IMR-90 (cell line): ENCODE data around the gene RMDN2. TPM values are rescaled to one million over a fixed set of nuclear protein-coding genes. Genes with fewer than 3 reads are reported as not detected.
A peak's percentile ranks its signal among the peaks of the same experiment; 100 is the strongest.

Experiments
- ATAC-seq: fragments of 200-7000 bp; cut with Tn5 transposase; 2 replicates; pipeline ENCODE4 v1.9.1; 2020; ENCODE audit warnings: low read depth, mild to moderate bottlenecking, moderate library complexity
- BruUV-seq: library from RNA; stranded (reverse); fragments of 400-500 nt; replicated peaks from 2 replicates; lab custom pipeline; 2021; lab: Mats Ljungman, UMichigan
- CTCF ChIA-PET: fragments of 300-600 bp; formaldehyde crosslinking; extraction: SDS; loops from one replicate; lab custom pipeline; 2021; ENCODE audit warnings: antibody characterized with exemption; lab: Yijun Ruan, JAX
- POLR2A ChIA-PET: fragments of 300-600 bp; sonication (Branson Sonifier 250); formaldehyde crosslinking; loops from one replicate; lab custom pipeline; 2022; ENCODE audit warnings: antibody characterized with exemption; ENCODE audit not compliant: unreplicated experiment; lab: Charles Lee
- DNase-seq: peaks from one replicate; pipeline ENCODE4 v3.0.0; 2013
- H2AFZ ChIP-seq: replicated peaks from 2 replicates; pipeline ENCODE3; 2013; ENCODE audit warnings: low read length, mild to moderate bottlenecking; ENCODE audit not compliant: poor library complexity
- H2AK5ac ChIP-seq: 2 replicates; pipeline ENCODE4 v1.6.1; 2013; ENCODE audit warnings: low read depth, low read length, inconsistent platforms
- H2AK9ac ChIP-seq: replicated peaks from 2 replicates; pipeline ENCODE3; 2013; ENCODE audit warnings: mild to moderate bottlenecking, low read depth, low read length, moderate library complexity; ENCODE audit not compliant: poor library complexity
- H2BK120ac ChIP-seq: 2 replicates; pipeline ENCODE4 v1.6.1; 2013; ENCODE audit warnings: low read depth, low read length, inconsistent platforms
- H2BK15ac ChIP-seq: 3 replicates; pipeline ENCODE4 v1.6.1; 2013; ENCODE audit warnings: low read depth, low read length, inconsistent platforms
- H2BK20ac ChIP-seq: 2 replicates; pipeline ENCODE4 v1.6.1; 2013; ENCODE audit warnings: low read depth, mild to moderate bottlenecking, inconsistent platforms, low read length, moderate library complexity
- H2BK5ac ChIP-seq: 2 replicates; pipeline ENCODE4 v1.6.1; 2013; ENCODE audit warnings: mild to moderate bottlenecking, low read depth, low read length, inconsistent platforms; ENCODE audit not compliant: poor library complexity, severe bottlenecking
- H3K14ac ChIP-seq: replicated peaks from 2 replicates; pipeline ENCODE4 v1.6.1; 2013; ENCODE audit warnings: low read depth, low read length, inconsistent platforms
- H3K18ac ChIP-seq: 2 replicates; pipeline ENCODE4 v1.6.1; 2013; ENCODE audit warnings: low read depth, low read length, control low read depth
- H3K23ac ChIP-seq: 2 replicates; pipeline ENCODE4 v1.6.1; 2013; ENCODE audit warnings: low read depth, low read length, inconsistent platforms
- H3K27ac ChIP-seq: 2 replicates; pipeline ENCODE4 v1.5.1; 2013; ENCODE audit warnings: mild to moderate bottlenecking, control low read depth, low read length; ENCODE audit not compliant: insufficient read depth
- H3K27me3 ChIP-seq: 2 replicates; pipeline ENCODE4 v1.6.1; 2013; ENCODE audit warnings: low read length; ENCODE audit not compliant: control insufficient read depth, insufficient read depth
- H3K36me3 ChIP-seq: 2 replicates; pipeline ENCODE4 v1.6.1; 2013; ENCODE audit warnings: low read length, mixed read lengths; ENCODE audit not compliant: control insufficient read depth, insufficient read depth
- H3K4ac ChIP-seq: 2 replicates; pipeline ENCODE4 v1.6.1; 2013; ENCODE audit warnings: low read depth, low read length, inconsistent platforms
- H3K4me1 ChIP-seq: 2 replicates; pipeline ENCODE4 v1.6.1; 2013; ENCODE audit warnings: low read length, mixed read lengths; ENCODE audit not compliant: control insufficient read depth, insufficient read depth
- H3K4me2 ChIP-seq: 2 replicates; pipeline ENCODE4 v1.6.1; 2013; ENCODE audit warnings: low read depth, mild to moderate bottlenecking, control low read depth, low read length, moderate library complexity
- H3K4me3 ChIP-seq: 2 replicates; pipeline ENCODE4 v1.5.1; 2013; ENCODE audit warnings: low read depth, mild to moderate bottlenecking, control low read depth, low read length, moderate library complexity; ENCODE audit not compliant: insufficient read depth
- H3K56ac ChIP-seq: 2 replicates; pipeline ENCODE4 v1.6.1; 2013; ENCODE audit warnings: low read length, inconsistent platforms; ENCODE audit not compliant: insufficient read depth; ENCODE audit errors: extremely low read depth
- H3K79me1 ChIP-seq, 2 experiments: 2 replicates each; pipeline ENCODE4 v1.6.1; 2013; ENCODE audit warnings: low read length in 2 of 2, inconsistent platforms in 1 of 2, low read depth in 1 of 2
- H3K9ac ChIP-seq: 2 replicates; pipeline ENCODE4 v1.6.1; 2013; ENCODE audit warnings: low read depth, low read length, control low read depth
- H3K9me1 ChIP-seq: 2 replicates; pipeline ENCODE4 v1.6.1; 2013; ENCODE audit warnings: low read length, inconsistent platforms; ENCODE audit not compliant: insufficient read depth
- H3K9me3 ChIP-seq: 2 replicates; pipeline ENCODE4 v1.6.1; 2013; ENCODE audit warnings: low read length; ENCODE audit not compliant: control insufficient read depth, insufficient read depth
- H4K20me1 ChIP-seq: 2 replicates; pipeline ENCODE4 v1.6.1; 2013; ENCODE audit warnings: low read length, inconsistent platforms; ENCODE audit not compliant: insufficient read depth
- H4K5ac ChIP-seq: 2 replicates; pipeline ENCODE4 v1.6.1; 2013; ENCODE audit warnings: mild to moderate bottlenecking, low read depth, low read length, control low read depth
- H4K8ac ChIP-seq, 2 experiments: 2 replicates each; pipeline ENCODE4 v1.6.1; 2013; ENCODE audit warnings: low read depth in 2 of 2, low read length in 2 of 2, control low read depth in 1 of 2, inconsistent platforms in 1 of 2
- H4K91ac ChIP-seq: 2 replicates; pipeline ENCODE4 v1.6.1; 2013; ENCODE audit warnings: low read depth, low read length, inconsistent platforms; ENCODE audit not compliant: insufficient read depth
- CHD1 ChIP-seq: IDR thresholded peaks from 2 replicates; pipeline ENCODE4 v1.6.1; 2012; ENCODE audit warnings: low read depth, low read length, improper control_type of control experiment
- FOS ChIP-seq: fragments of 150-350 bp; IDR thresholded peaks from 2 replicates; pipeline ENCODE4 v1.6.1; 2016; ENCODE audit warnings: low read depth, low read length
- MXI1 ChIP-seq: IDR thresholded peaks from 2 replicates; pipeline ENCODE4 v1.6.1; 2012; ENCODE audit warnings: low read depth, mild to moderate bottlenecking, low read length, moderate library complexity, borderline replicate concordance
- SMC3 ChIP-seq: fragments of 150-350 bp; IDR thresholded peaks from 2 replicates; pipeline ENCODE4 v1.6.1; 2016; ENCODE audit warnings: low read depth, mild to moderate bottlenecking, antibody characterized with exemption, low read length, moderate library complexity
- WGBS, 2 experiments: methylation state at CpG; one replicate each; pipeline versions ENCODE4 v1.1.5 to v1.1.7; 2013; ENCODE audit warnings: missing lambda C conversion rate in 2 of 2; ENCODE audit not compliant: insufficient read length in 1 of 2; ENCODE audit errors: extremely low coverage in 2 of 2; 5-methylcytosine and 5-hydroxymethylcytosine counted together
- dilution Hi-C: fragments of 300-500 bp; cut with HindIII; formaldehyde crosslinking; loops from one replicate; pipeline ENCODE4 v1.14.3; 2018; ENCODE audit warnings: low sequenced_read_pairs; ENCODE audit not compliant: unreplicated experiment
- in situ Hi-C: fragments of 300-500 bp; cut with MboI; formaldehyde crosslinking; loops from 3 replicates; pipeline ENCODE4 v1.14.3; 2019; ENCODE audit warnings: low sequenced_read_pairs, inconsistent platforms, mixed read lengths
- intact Hi-C: fragments of 100-400 bp; cut with micrococcal nuclease; formaldehyde crosslinking; loops from 2 replicates; pipeline ENCODE4 v1.10.0; 2022
- polyA plus RNA-seq, 3 experiments: library from polyadenylated mRNA; depleted of rRNA; stranded (reverse); fragments of >200 nt; gene quantifications; 2 replicates each; pipeline ENCODE4 v1.2.3, GENCODE V29; 2012; ENCODE audit warnings: low replicate concordance in 1 of 3
- total RNA-seq: library from RNA; depleted of rRNA; stranded (reverse); fragments of >200 nt; gene quantifications from 2 replicates; pipeline ENCODE4 v1.2.3, GENCODE V29; 2012

RMDN2 gene
- total and polyA plus RNA-seq, 2 of the 4 experiments (the other 2 are of a cell fraction): 2.3 to 3.0 TPM

GRCh38 chr2:37925063-37925897 lies at the start of gene RMDN2 (continued):
- TF ChIP-seq SMC3 (no peak), FOS (no peak), MXI1 (0 out of 2 replicates have a peak, but pooled peaks have one; percentile 5)

GRCh38 chr2:37875403-37875906 lies 49.6 kb upstream of the RMDN2 start:
- Histone ChIP-seq H2BK120ac (peak overlapping the region; percentile 49), H3K14ac (no peak overlapping the region), H3K9me1 (peaks cover 20% of the 10 kb centered on the region), H4K20me1 (no peaks in the 10 kb centered on the region), H2AFZ (peak overlapping the region; percentile 33), H2AK9ac (no peak overlapping the region), H3K4me2 (no peak overlapping the region), H3K56ac (no peak overlapping the region), H4K5ac (no peak overlapping the region), H3K4ac (peak overlapping the region; percentile 49; the same call in 1 of the 2 replicates), H2BK20ac (no peak overlapping the region), H3K4me3 (no peak overlapping the region), H4K8ac (no peak overlapping the region), H3K9me3 (no peaks in the 10 kb centered on the region), H3K18ac (no peak overlapping the region), H3K27me3 (no peaks in the 10 kb centered on the region), H3K27ac (no peak overlapping the region), H2BK5ac (no peak overlapping the region), H2BK15ac (no peak overlapping the region; the same call in 2 of the 3 replicates), H3K23ac (no peak overlapping the region), H3K79me1 (no peaks in the 10 kb centered on the region), H3K36me3 (no peaks in the 10 kb centered on the region), H3K4me1 (peaks cover 13% of the 10 kb centered on the region), H3K9ac (no peak overlapping the region), H2AK5ac (peak overlapping the region; percentile 8; the same call in 1 of the 2 replicates), H4K91ac (no peak overlapping the region; the same call in 1 of the 2 replicates)
- no TSS peak for BruUV-seq
- ATAC-seq: no peak
- in situ Hi-C loops (loop anchor here (5.0 to 25.0 kb wide), 2 partner anchors 478 to 713 kb away; partner anchors contain the start of gene EIF2AK2), intact Hi-C loops (no loop called here), dilution Hi-C loops (no loop called here)
- ChIA-PET POLR2A (interaction anchor here (0.7 kb wide), 1 partner anchor 460 kb away, joined by 7 read pairs; no protein-coding TSS in a partner anchor), CTCF (interaction anchor here (2.1 kb wide), 1 partner anchor 461 kb away, joined by 5 read pairs; no protein-coding TSS in a partner anchor)
- no peak for DNase-seq
- WGBS, 2 experiments: 60% methylated on average over 1 of the region's 15 CpGs; no CpG with 5 or more reads in 1 of the 2 experiments
- no peak for TF ChIP-seq CHD1
